Neural cell (in vitro differentiated cells): ENCODE measurements around the gene CYREN. TPM values are rescaled to one million over a fixed set of nuclear protein-coding genes. Genes with fewer than 3 reads are reported as not detected.

Source experiments
- H2AFZ ChIP-seq: fragments of 200-600, 300-800 bp; sonication (generic), shearing (Covaris generic); 2 replicates; pipeline ENCODE4 v1.6.0; 2014; ENCODE audit warnings: low read depth, mild to moderate bottlenecking, antibody characterized with exemption, low read length, moderate library complexity
- H3F3A ChIP-seq: fragments of 200-600 bp; shearing (Covaris generic); 2 replicates; pipeline ENCODE4 v1.6.1; 2016; ENCODE audit warnings: mild to moderate bottlenecking, moderate library complexity, mixed read lengths, antibody characterized with exemption, low read length; ENCODE audit not compliant: insufficient read depth, poor library complexity, severe bottlenecking
- H3K27ac ChIP-seq: fragments of 200-600, 300-800 bp; sonication (generic), shearing (Covaris generic); 2 replicates; pipeline ENCODE4 v1.5.1; 2014; ENCODE audit warnings: mild to moderate bottlenecking, low read length, moderate library complexity
- H3K27me3 ChIP-seq: fragments of 300-800, 200-600 bp; sonication (generic), shearing (Covaris generic); 2 replicates; pipeline ENCODE4 v1.6.0; 2014; ENCODE audit warnings: mild to moderate bottlenecking, low read depth, low read length, moderate library complexity; ENCODE audit not compliant: insufficient read depth
- H3K36me3 ChIP-seq: fragments of 300-800, 200-600 bp; sonication (generic), shearing (Covaris generic); 2 replicates; pipeline ENCODE4 v1.5.1; 2014; ENCODE audit warnings: mild to moderate bottlenecking, antibody characterized with exemption, low read length, moderate library complexity; ENCODE audit not compliant: insufficient read depth
- H3K4me2 ChIP-seq: fragments of 300-800, 200-600 bp; sonication (generic), shearing (Covaris generic); 2 replicates; pipeline ENCODE4 v1.6.0; 2014; ENCODE audit warnings: mild to moderate bottlenecking, low read length
- H3K4me3 ChIP-seq: fragments of 300-800, 200-600 bp; sonication (generic), shearing (Covaris generic); 2 replicates; pipeline ENCODE4 v1.5.1; 2014; ENCODE audit warnings: mild to moderate bottlenecking, low read length, moderate library complexity
- H3K79me2 ChIP-seq: fragments of 200-600 bp; shearing (Covaris generic); replicated peaks from 2 replicates; pipeline ENCODE4 v1.6.0; 2014; ENCODE audit warnings: mild to moderate bottlenecking, low read length, moderate library complexity; ENCODE audit not compliant: insufficient read depth
- H3K9ac ChIP-seq: fragments of 300-800, 200-600 bp; sonication (generic), shearing (Covaris generic); 2 replicates; pipeline ENCODE4 v1.6.1; 2016; ENCODE audit warnings: mild to moderate bottlenecking, low read length, mixed read lengths
- H3K9me2 ChIP-seq: fragments of 200-600 bp; shearing (Covaris generic); 2 replicates; pipeline ENCODE4 v1.6.1; 2016; ENCODE audit warnings: mild to moderate bottlenecking, low read length, mixed read lengths; ENCODE audit not compliant: insufficient read depth
- H3K9me3 ChIP-seq: fragments of 200-600, 300-800 bp; sonication (generic), shearing (Covaris generic); 2 replicates; pipeline ENCODE4 v1.6.1; 2016; ENCODE audit warnings: mild to moderate bottlenecking, mixed run types, low read length, moderate library complexity, mixed read lengths
- H4K20me1 ChIP-seq: fragments of 200-600 bp; shearing (Covaris generic); 2 replicates; pipeline ENCODE4 v1.6.1; 2016; ENCODE audit warnings: mild to moderate bottlenecking, mixed run types; ENCODE audit not compliant: insufficient read depth
- CTCF ChIP-seq: fragments of 450-650 bp; IDR thresholded peaks from 2 replicates; pipeline ENCODE4 v1.5.1; 2014; ENCODE audit warnings: antibody characterized with exemption, mild to moderate bottlenecking, moderate library complexity; ENCODE audit not compliant: poor library complexity, severe bottlenecking
- EP300 ChIP-seq: fragments of 450-650 bp; conservative IDR thresholded peaks from 2 replicates; pipeline ENCODE4 v1.6.1; 2014; ENCODE audit warnings: antibody characterized with exemption, mild to moderate bottlenecking, moderate library complexity; ENCODE audit not compliant: poor library complexity, severe bottlenecking
- EZH2 ChIP-seq: fragments of 200-600, 300-800 bp; shearing (Covaris generic), sonication (generic); IDR thresholded peaks from 2 replicates; pipeline ENCODE4 v1.6.1; 2014; ENCODE audit warnings: antibody characterized with exemption, low read length, borderline replicate concordance, mild to moderate bottlenecking; ENCODE audit not compliant: insufficient read depth, poor library complexity, severe bottlenecking
- MXI1 ChIP-seq: fragments of 450-650 bp; conservative IDR thresholded peaks from 2 replicates; pipeline ENCODE4 v1.6.1; 2014; ENCODE audit warnings: antibody characterized with exemption, mild to moderate bottlenecking; ENCODE audit not compliant: poor library complexity, severe bottlenecking
- POLR2AphosphoS5 ChIP-seq: IDR thresholded peaks from 2 replicates; pipeline ENCODE4 v1.6.1; 2012
- RAD21 ChIP-seq: fragments of 450-650 bp; conservative IDR thresholded peaks from 2 replicates; pipeline ENCODE4 v1.6.1; 2014; ENCODE audit warnings: antibody characterized with exemption, mild to moderate bottlenecking, moderate library complexity
- REST ChIP-seq: IDR thresholded peaks from 2 replicates; pipeline ENCODE4 v1.6.1; 2012; ENCODE audit warnings: borderline replicate concordance
- SMC3 ChIP-seq: fragments of 450-650 bp; conservative IDR thresholded peaks from 2 replicates; pipeline ENCODE4 v1.6.1; 2014; ENCODE audit warnings: antibody characterized with exemption, mild to moderate bottlenecking, moderate library complexity; ENCODE audit not compliant: poor library complexity
- TAF1 ChIP-seq: IDR thresholded peaks from 2 replicates; pipeline ENCODE4 v1.6.1; 2012; ENCODE audit warnings: low read depth
- polyA plus RNA-seq: library from polyadenylated mRNA; depleted of rRNA; stranded (reverse); fragments of >200 nt; gene quantifications from 2 replicates; pipeline ENCODE4 v1.2.3, GENCODE V29; 2014

CYREN gene
- polyA plus RNA-seq, 1 donor from 2014 or later = 6.7 TPM

- Histone ChIP-seq H3K27ac (no peak overlapping the region), H3K9me2 (no peaks in the 10 kb centered on the region), H3K9ac (no peak overlapping the region), H3K4me3 (no peak overlapping the region), H3K4me2 (no peak overlapping the region), H3F3A (no peaks in the 10 kb centered on the region), H3K36me3 (no peaks in the 10 kb centered on the region), H3K79me2 (no peaks in the 10 kb centered on the region), H4K20me1 (no peaks in the 10 kb centered on the region), H3K9me3 (no peaks in the 10 kb centered on the region), H3K27me3 (no peaks in the 10 kb centered on the region), H2AFZ (no peak overlapping the region)
- no peak for TF ChIP-seq REST
- no peak for TF ChIP-seq RAD21
- no peak for TF ChIP-seq EP300
- no peak for TF ChIP-seq POLR2AphosphoS5
- TF ChIP-seq CTCF = no peak
- TF ChIP-seq TAF1 = no peak
Measured at GRCh38 chr7:135215698-135216097, 45.2 kb upstream of the CYREN start.

GRCh38 chr7:135215180-135215579, 44.7 kb upstream of the CYREN start:
- Histone ChIP-seq H3K79me2 (no peaks in the 10 kb centered on the region), H3K27me3 (no peaks in the 10 kb centered on the region), H3K27ac (no peak overlapping the region), H3F3A (no peaks in the 10 kb centered on the region), H4K20me1 (no peaks in the 10 kb centered on the region), H3K9me2 (no peaks in the 10 kb centered on the region), H3K9me3 (no peaks in the 10 kb centered on the region), H3K36me3 (no peaks in the 10 kb centered on the region), H3K4me2 (no peak overlapping the region), H2AFZ (no peak overlapping the region), H3K9ac (no peak overlapping the region), H3K4me3 (no peak overlapping the region)
- no peak for TF ChIP-seq TAF1
- TF ChIP-seq RAD21 = no peak
- no peak for TF ChIP-seq SMC3
- no peak for TF ChIP-seq REST
- no peak for TF ChIP-seq POLR2AphosphoS5
- TF ChIP-seq CTCF = no peak
- TF ChIP-seq EP300 = no peak
- TF ChIP-seq MXI1 = no peak
- no peak for TF ChIP-seq EZH2
